Natural killer cell (primary cell): ENCODE data around the gene INPP4A. TPM values are rescaled to one million over a fixed set of nuclear protein-coding genes. Genes with fewer than 3 reads are reported as not detected.
A peak's percentile ranks its signal among the peaks of the same experiment; 100 is the strongest.

Source experiments
- ATAC-seq, 3 donors: fragments of 150-1000 bp in 2 of 3; fragments of 200-7000 bp in 1 of 3; cut with Tn5 transposase; 1 replicate in 1 of 3; 2 replicates in 2 of 3; pipeline ENCODE4 v1.10.0; 2021; ENCODE audit warnings: mild to moderate bottlenecking in 2 of 3, moderate library complexity in 2 of 3
- DNase-seq, 2 donors: peaks; one replicate each; pipeline versions ENCODE4 v3.0.0 to v3.0.0-alpha.2; 2013 to 2021; ENCODE audit warnings: mixed read lengths in 1 of 2
- H3K27ac ChIP-seq: one replicate; pipeline ENCODE4 v1.5.1; 2013; ENCODE audit warnings: mild to moderate bottlenecking, low read length
- H3K27me3 ChIP-seq: one replicate; pipeline ENCODE4 v1.6.1; 2013; ENCODE audit warnings: low read length; ENCODE audit not compliant: control insufficient read depth, insufficient read depth
- H3K36me3 ChIP-seq: one replicate; pipeline ENCODE4 v1.6.1; 2013; ENCODE audit warnings: low read length; ENCODE audit not compliant: control insufficient read depth, insufficient read depth
- H3K4me1 ChIP-seq: one replicate; pipeline ENCODE4 v1.6.1; 2013; ENCODE audit warnings: low read length; ENCODE audit not compliant: control insufficient read depth, insufficient read depth
- H3K4me3 ChIP-seq: one replicate; pipeline ENCODE4 v1.5.1; 2013; ENCODE audit warnings: low read length
- H3K9me3 ChIP-seq: one replicate; pipeline ENCODE4 v1.6.1; 2013; ENCODE audit warnings: low read length; ENCODE audit not compliant: control insufficient read depth, insufficient read depth
- H3K27ac Mint-ChIP-seq, 2 donors: one replicate each; pipeline ENCODE4 v1.8.0; 2022; ENCODE audit warnings: mild to moderate bottlenecking in 2 of 2, mixed read lengths in 2 of 2, moderate library complexity in 1 of 2
- H3K27me3 Mint-ChIP-seq, 2 donors: one replicate each; pipeline ENCODE4 v1.8.0; 2022; ENCODE audit warnings: low read depth in 2 of 2, mixed read lengths in 2 of 2
- H3K36me3 Mint-ChIP-seq: one replicate; pipeline ENCODE4 v1.8.0; 2022; ENCODE audit warnings: mixed read lengths
- H3K4me1 Mint-ChIP-seq, 2 donors: one replicate each; pipeline ENCODE4 v1.8.0; 2022; ENCODE audit warnings: mixed read lengths in 2 of 2
- H3K4me3 Mint-ChIP-seq: one replicate; pipeline ENCODE4 v1.8.0; 2022; ENCODE audit warnings: mild to moderate bottlenecking, moderate library complexity, mixed read lengths
- H3K9me3 Mint-ChIP-seq, 2 donors: one replicate each; pipeline ENCODE4 v1.8.0; 2022; ENCODE audit warnings: mixed read lengths in 2 of 2
- WGBS: methylation state at CpG from one replicate; pipeline ENCODE4 v1.1.7; 2013; ENCODE audit warnings: missing lambda C conversion rate; ENCODE audit not compliant: insufficient coverage; 5-methylcytosine and 5-hydroxymethylcytosine counted together
- intact Hi-C: fragments of 100-400 bp; cut with micrococcal nuclease; formaldehyde crosslinking; loops from one replicate; pipeline ENCODE4 v1.14.2; 2022
- total RNA-seq, 4 donors: library from RNA; stranded (reverse); fragments of 120-200 nt in 1 of 4; gene quantifications; one replicate each; pipeline versions ENCODE4 v1.2.3 to v1.2.4, GENCODE V29; 2013 to 2022
- TF ChIP-seq, protein P1 (sequence below): fragments of 200-600 bp; IDR thresholded peaks from one replicate; pipeline ENCODE4 v1.8.0; 2022; ENCODE audit warnings: antibody characterized with exemption

Gene INPP4A
- total RNA-seq, 3 donors from 2014 or later (not counting 1 experiment from before 2014, with no cell fraction given), result 192 to 243 (median 225) TPM

DNA sequence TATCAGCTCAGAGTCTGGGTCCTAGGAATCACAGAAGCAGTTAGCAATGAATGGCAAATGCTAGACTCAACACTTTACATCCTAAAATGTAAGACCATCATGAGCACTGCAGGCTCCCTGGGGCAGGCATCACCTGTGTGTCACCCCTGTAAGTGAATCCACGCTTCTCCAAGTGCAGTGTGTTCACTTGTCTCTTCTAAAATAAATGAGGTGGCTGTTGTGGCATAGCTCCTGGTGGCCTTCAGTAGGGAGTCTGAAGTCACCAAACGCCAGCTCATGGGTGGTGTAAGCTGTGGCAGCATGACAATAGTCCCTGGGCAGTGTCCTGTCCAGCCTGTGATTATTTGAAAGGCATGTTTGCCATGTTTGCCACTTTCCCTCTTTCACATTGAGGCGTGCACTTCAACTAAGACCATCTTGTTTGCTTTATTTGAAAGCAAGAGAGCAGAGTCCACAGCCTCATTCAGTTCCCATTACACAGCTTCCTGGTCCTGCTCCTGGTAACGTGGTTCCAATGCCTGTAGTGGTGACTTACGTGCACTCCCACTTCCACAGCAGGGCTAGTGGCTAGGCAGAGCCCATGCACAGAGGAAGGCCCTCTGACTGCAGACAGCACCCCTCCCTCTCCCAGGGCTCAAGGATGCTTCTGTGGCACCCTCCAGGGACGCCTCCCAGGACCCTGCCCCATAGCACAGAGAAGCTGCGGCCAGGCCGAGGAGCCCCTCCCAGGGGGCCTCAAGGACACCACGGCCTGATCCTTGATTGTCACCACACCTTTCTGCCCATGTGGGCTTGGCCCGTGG lies 139.4 kb downstream of the INPP4A start:
- no peak overlapping the region for H3K27ac ChIP-seq
- Mint-ChIP-seq H3K4me3 (no peak overlapping the region), H3K27me3 (no peaks in the 10 kb centered on the region), H3K27ac (no peak overlapping the region), H3K36me3 (peaks cover 22% of the 10 kb centered on the region), H3K4me1 (no peaks in the 10 kb centered on the region), H3K9me3 (no peaks in the 10 kb centered on the region)
- peaks cover 90% of the 10 kb centered on the region for H3K36me3 ChIP-seq
- H3K4me3 ChIP-seq, result no peak overlapping the region
- TF ChIP-seq, protein P1, sequence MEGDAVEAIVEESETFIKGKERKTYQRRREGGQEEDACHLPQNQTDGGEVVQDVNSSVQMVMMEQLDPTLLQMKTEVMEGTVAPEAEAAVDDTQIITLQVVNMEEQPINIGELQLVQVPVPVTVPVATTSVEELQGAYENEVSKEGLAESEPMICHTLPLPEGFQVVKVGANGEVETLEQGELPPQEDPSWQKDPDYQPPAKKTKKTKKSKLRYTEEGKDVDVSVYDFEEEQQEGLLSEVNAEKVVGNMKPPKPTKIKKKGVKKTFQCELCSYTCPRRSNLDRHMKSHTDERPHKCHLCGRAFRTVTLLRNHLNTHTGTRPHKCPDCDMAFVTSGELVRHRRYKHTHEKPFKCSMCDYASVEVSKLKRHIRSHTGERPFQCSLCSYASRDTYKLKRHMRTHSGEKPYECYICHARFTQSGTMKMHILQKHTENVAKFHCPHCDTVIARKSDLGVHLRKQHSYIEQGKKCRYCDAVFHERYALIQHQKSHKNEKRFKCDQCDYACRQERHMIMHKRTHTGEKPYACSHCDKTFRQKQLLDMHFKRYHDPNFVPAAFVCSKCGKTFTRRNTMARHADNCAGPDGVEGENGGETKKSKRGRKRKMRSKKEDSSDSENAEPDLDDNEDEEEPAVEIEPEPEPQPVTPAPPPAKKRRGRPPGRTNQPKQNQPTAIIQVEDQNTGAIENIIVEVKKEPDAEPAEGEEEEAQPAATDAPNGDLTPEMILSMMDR, result no peak
- no peaks in the 10 kb centered on the region for H3K4me1 ChIP-seq
- no peaks in the 10 kb centered on the region for H3K27me3 ChIP-seq
- 95% methylated on average over 10 of the region's 10 CpGs for WGBS
- ATAC-seq (no peak), DNase-seq (no peak)
- H3K9me3 ChIP-seq, result no peaks in the 10 kb centered on the region
- intact Hi-C loops, result no loop called here

DNA sequence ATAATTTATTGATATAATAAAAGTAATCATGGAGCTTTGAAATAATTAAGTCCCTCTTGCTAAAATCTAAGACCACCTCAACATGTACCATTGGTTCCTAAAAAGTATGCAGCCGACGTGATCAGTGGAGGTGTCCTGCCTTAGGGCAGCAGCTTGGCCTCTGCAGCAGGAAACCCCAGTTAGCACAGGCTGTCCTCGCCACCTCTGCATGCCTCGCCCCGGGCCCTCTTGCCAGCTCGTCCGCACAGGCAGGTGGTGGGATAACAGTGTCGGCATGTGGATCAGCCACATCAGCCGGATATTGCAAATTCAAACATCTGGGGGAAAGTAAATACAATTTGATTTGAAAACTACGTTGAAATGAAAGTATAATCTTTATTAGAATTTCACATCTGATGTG lies 140.7 kb downstream of the INPP4A start:
- H3K27me3 ChIP-seq, result no peaks in the 10 kb centered on the region
- H3K4me3 Mint-ChIP-seq, result no peak overlapping the region
- no peaks in the 10 kb centered on the region for H3K9me3 ChIP-seq
- no peak overlapping the region for H3K4me3 ChIP-seq
- H3K36me3 Mint-ChIP-seq, result peaks cover 24% of the 10 kb centered on the region
- no peaks in the 10 kb centered on the region for H3K27me3 Mint-ChIP-seq
- no peak overlapping the region for H3K27ac Mint-ChIP-seq
- H3K4me1 Mint-ChIP-seq, result no peaks in the 10 kb centered on the region
- no peak for DNase-seq
- H3K36me3 ChIP-seq, result peaks cover 85% of the 10 kb centered on the region
- ATAC-seq, result no peak
- WGBS, result 98% methylated on average over 10 of the region's 10 CpGs
- no peaks in the 10 kb centered on the region for H3K4me1 ChIP-seq
- no peak overlapping the region for H3K27ac ChIP-seq
- no peaks in the 10 kb centered on the region for H3K9me3 Mint-ChIP-seq
- TF ChIP-seq, protein P1, result no peak
- intact Hi-C loops, result no loop called here

DNA sequence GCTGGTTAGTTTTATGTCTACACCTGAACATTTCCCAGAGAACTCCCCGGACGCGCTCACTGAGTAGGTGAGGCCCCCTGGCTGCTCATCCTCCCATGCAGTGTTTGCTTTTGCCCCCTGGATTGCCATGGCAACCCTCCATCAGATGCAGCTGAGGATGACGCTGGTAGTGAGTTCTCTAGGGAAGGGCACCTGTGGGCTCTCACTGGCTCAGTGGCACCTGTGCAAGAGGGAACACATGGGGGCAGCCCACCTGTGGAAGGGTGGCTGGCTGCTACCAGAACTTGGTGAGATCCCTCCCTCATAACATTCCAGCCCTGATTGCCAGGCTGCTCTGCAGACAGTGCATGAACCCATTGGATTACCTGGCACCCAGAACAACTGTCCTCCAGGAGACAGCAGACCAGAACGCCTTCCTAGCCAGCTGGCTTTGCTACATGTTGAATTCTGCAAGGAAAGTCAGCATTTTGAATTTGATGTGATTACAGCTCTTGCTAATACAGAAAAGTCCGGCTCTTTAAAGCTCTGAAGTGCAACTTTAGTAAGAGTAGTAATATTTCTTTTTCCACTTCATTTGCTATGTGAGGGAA lies 142.0 kb downstream of the INPP4A start:
- 94% methylated on average over 5 of the region's 6 CpGs for WGBS
- no peak overlapping the region for H3K4me3 ChIP-seq
- Mint-ChIP-seq H3K9me3 (no peaks in the 10 kb centered on the region), H3K36me3 (peaks cover 33% of the 10 kb centered on the region), H3K27me3 (no peaks in the 10 kb centered on the region), H3K4me1 (peaks cover 5 to 7% of the 10 kb centered on the region in 2 donors), H3K27ac (peak overlapping the region in 1 of 2 donors; percentile 77), H3K4me3 (no peak overlapping the region)
- H3K9me3 ChIP-seq, result no peaks in the 10 kb centered on the region
- H3K27me3 ChIP-seq, result no peaks in the 10 kb centered on the region
- DNase-seq, result no peak
- H3K27ac ChIP-seq, result no peak overlapping the region
- intact Hi-C loops, result no loop called here
- TF ChIP-seq, protein P1, result no peak
- no peak for ATAC-seq
- H3K36me3 ChIP-seq, result peaks cover 86% of the 10 kb centered on the region
- H3K4me1 ChIP-seq, result no peaks in the 10 kb centered on the region
